HG03139 (cell line): ENCODE data around the gene TTC13.
"Not testable (repeated sequence)": the region's sequence is repeated elsewhere in the genome, so short reads cannot be mapped to it uniquely, and the experiment has no call there.

ENCODE experiments used
- ATAC-seq: cut with Tn5 transposase; IDR thresholded peaks from one replicate; pipeline ENCODE4 v1.9.1; 2021; ENCODE audit not compliant: unreplicated experiment

TTC13 gene

DNA sequence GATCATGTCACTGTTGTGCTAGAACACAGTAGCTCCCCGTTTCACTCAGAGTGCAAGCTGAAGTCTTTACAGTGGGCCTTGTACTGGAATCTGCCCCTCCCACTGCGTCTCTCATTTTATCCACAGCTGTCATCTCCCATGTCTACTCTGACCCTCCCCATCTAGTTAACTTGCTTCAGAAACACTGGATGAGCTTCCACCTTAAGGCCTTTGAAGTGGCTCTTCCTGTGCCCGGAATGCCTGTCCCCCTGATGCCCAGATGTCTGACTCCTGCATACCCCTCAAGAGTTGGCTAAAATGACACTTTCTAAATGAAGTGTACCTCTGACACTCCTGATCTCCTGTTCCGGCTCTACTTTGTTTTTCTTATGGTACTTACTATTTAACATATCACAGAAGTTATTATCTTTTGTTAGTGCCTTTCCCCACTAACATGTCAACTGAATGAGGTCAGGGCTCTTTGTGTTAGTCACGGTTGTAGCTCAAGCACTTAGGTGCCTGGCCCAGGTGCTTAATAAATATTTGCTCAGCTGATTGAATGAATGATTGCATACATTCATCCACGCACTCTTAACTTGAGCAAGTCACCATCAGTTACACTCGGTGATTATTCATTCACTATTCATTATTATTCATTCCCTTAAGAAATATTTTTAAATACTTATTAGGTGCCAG, 13.6 kb upstream of the TTC13 start:
- no peak for ATAC-seq

DNA sequence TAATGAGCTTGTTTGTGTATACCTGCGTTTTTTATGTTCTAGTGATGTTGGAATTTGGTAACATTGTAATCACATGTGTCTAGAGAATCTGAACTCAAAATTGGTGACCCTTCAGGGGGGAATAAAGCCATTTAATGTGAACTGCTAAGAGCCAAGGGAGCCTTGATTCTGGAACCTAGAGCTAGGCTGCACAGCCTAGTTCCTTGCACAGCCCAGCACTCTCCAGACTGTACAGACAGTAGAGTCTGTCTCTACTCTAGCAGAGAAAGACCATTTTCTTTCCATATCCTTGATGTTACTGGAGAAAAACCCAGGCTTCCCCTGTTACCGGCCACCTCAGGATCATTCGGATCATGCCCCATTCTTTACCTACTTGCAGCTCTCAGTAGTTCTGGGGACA, 8.8 kb upstream of the TTC13 start:
- no peak for ATAC-seq

DNA sequence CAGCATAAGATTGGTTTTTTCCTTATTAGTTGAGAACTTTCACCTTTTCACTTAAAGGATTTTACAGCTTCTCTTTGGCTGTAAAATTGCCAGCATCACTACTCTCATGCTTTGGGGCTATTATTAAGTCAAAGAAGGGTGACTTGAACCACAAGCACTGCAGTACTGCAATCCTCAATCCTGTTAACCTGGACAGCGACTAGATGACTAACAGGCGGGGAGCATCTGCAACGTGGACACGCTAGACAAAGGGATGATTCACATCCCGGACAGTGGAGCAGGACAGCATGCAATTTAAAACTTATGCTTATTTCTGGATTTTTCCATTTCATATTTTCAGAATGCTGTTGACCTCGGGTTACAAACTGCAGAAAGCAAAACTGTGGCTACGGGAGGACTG, 8.3 kb upstream of the TTC13 start:
- no peak for ATAC-seq

DNA sequence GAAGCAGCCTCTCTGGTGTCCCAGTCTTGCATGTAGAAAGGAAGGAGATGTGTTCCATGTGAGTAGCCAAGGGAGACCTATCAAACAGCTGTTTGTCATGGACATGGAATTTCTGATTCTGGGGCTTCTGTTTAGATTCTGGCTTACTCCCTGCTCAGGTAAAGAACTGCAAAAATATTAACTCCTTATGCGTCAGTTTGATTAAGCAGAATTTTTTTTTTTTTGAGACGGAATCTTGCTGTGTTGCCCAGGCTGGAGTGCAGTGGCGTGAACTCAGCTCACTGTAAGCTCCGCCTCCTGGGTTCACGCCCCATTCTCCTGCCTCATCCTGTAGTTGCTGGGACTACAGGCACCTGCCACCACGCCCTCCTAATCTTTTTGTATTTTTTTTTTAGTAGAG, 7.0 kb upstream of the TTC13 start:
- ATAC-seq = no peak

DNA sequence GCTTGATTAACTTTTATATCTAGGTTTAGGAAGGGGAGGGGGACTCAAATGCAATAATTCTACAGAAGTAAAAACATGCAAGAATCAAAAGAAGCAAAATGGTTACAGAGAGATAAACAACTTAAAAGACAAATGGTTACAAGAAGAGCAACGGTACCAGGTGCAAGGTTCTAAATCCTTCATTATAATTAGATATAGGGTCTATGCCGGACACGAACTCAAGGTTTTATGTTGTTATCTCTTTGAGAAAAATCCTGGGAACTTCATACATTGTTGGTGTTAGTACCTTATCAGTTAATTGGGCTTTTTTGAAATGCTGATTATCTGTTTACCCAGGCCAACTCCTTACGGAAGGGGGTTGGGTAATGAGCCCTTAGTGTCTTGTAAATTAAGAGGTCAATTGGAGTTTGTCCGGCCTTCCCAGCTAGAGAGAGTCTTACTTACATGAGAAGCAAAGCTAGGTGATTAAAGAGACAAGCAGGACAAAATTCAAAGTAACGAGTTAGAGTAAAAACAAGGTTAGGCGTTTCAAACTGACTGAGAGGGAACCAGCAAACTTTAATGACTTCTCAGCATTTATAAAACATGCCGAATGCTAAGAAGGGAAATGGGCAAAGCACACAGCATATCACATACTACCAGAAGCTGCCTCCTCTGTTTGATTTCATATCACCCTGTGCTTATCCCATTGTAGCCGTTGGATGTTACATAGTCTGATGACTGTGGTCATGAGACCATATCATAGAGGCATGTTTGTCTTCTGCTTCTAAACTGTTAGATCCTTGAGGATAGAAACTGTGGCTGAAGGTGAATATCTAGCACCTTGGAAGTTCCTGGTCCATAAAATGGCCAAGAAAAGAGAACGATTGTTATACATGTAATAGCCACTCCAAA, 6.2 kb upstream of the TTC13 start:
- ATAC-seq = not testable (repeated sequence)

DNA sequence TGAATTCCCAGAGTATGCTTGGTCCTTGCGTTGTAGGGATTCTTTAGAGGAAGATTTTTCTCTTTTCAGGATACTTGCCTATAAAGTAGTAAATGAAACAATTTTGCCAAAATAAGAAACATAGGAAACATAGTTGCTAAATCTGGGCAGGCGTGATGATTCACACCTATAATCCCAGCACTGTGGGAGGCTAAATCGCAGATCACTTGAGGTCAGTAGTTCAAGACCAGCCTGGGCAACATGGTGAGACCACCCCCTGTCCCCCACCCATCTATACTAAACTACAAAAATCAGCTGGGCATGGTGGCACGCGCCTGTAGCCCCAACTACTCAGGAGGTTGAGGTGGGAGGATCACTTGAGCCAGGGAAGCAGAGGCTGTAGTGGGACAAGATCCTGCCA, 5.2 kb upstream of the TTC13 start:
- no peak for ATAC-seq

DNA sequence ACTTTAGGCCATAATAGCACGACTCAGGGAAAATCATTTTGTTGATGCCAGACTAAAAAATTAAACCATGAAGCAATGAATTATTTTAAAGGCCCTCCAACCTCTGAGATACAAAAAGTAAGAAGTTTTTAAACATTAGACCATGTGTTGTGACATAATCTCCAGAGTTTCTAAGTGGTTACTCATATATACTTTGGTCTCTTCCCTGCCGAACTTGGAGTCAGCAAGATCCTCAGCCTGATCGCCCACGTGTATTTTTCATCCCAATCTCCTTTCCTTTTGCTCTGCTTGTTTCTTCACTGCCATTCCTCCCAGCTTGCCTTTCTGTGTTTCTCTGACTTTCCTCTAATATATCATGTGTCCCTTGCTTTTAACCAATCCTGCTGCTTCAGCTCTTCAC, 4.0 kb upstream of the TTC13 start:
- ATAC-seq = no peak

DNA sequence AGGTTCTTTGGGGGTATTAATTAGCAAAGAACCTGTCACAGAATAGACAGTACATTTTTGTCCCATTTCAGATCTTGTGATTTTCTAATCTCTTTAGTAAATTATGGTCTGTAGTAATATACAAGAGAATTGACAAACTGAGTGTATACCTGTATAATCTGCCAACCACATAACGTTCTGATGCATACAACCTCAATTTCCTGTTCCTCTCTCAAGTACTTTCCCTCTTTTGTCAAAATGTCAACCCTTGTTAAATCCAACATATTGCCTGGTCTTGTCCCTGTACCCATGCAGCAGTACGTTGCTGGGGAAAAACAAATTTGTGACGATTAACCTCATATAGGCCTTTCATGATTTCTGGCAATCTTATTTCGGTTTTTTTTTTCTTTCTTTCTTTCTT, 1.3 kb upstream of the TTC13 start:
- no peak for ATAC-seq

DNA sequence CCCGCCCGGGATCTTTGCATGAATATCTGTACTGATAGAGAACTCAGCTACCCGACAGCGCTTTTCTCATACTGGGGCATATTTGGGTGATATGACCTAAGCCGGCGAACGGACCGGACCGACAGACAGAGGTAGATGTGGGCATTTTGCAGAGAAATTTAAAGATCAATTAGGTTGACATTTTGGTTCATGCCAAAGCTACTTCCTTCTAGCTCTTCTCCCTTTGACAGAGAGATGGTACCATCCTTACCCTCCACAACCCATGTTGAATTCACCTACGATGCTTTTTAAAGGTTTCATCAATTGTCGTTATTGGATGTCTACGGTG, 692 bp upstream of the TTC13 start:
- no peak for ATAC-seq

DNA sequence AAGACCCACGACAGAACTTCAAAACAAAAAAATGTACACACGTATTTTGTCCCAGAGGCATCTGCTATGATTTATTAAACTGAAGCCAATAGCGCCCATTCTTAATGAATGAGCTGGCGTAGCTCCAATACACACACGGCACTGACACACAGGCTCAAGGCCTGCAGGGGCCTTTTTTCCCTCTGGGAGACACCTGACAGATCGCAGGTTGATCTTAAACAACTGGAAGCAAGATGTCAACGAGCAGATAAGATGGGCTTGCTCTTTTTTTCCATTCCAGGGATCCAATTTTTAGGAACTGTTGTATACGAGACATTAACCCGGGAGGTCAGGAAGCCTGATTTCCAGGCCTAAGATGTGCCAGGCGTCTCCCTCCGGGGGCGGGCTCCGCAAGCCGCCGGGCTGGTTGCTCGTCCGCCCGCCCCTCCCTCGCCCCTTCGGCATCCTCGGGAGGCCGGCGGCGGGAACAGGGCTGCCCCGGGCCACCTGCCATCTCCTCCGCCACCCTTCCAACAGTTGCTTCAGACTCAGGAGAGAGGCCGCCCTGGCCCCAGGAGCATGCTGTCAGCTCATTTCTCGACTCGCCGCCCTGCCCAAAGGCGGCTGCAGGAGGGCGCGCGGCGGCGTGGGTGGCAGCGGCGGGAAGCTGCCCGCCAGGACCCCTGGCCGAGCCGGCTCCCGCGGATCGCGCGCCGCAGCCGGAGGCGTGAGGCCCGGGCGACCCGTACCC, 735 bp downstream of the TTC13 start:
- ATAC-seq = peak; percentile 10

DNA sequence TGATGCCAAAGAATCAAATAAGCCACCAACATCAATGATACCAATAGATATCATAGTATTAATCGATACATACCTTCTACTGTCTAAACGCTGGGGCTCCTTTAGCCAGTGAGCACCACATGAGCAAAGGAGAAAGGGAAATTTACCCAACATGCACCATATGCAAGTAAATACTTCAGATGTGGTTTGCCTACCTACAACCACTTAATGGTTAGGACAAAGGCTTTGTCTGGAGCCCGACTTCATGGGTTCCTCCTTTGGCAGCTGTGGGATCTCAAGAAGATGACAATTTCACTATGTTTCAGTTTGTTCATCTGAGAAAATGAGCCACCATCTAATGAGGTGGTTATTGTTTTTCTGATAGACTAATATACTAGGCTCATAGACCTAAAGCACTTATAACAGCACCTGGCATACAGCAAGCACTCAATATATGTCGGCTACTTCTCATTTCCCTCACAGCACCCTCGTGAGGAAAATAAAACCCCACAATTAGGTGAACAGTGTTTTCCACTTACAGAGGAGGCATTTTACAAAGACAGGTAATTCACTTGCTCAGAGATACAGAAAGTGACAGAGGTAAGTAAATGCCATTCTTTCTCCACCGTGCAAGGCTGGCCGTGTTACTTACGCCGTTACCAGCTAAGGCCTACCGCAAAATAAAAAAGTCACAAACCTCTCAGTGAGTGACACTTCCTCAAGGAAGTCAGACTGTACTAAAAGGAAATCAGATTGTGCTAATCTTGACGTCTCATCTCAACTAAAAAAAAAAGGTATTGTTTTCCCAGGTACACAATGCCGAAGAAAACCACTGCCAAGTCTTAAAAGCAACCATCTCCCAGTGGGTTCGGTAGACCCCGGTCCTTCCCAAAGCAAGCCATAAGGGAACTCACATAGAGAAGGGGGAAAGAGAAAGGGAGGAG, 1.6 kb downstream of the TTC13 start:
- ATAC-seq = no peak

DNA sequence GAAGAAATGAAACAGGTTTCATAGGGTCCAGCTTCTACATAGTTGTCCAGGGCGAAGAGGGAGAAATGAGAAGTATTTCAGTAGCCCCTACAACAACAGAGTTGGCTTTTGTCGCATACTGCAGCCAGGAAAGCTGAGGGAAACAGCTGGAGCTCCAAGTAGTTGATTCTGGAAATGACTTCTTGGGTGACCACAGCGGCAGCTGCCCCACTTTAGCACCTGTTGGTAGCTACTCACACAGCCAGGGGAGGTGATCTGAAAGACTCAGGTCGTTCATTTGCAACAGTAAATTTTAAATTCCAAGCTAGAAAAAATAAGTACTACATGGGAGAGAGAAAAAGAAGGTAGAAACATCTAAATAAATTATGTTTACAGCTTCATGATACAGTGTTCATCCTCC, 2.3 kb downstream of the TTC13 start:
- ATAC-seq = no peak

DNA sequence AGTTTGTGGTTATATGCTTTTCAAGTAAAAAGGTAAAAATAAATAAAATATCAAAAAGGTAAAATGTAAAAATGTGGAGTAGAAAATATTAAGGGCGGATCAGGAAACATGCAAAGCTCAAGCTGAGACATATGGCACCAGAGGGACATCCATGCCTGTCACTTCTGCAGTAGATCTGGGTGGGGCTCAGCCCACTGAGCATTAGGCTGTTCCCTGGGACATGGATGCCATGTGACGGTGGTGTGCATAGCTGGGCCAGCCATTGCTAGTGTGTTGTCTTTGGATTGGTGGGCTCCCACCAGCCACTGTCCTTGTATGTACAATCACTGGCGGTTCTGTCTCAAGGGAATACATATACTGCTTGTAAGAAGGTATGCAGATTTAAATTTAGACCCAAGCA, 3.0 kb downstream of the TTC13 start:
- no peak for ATAC-seq

DNA sequence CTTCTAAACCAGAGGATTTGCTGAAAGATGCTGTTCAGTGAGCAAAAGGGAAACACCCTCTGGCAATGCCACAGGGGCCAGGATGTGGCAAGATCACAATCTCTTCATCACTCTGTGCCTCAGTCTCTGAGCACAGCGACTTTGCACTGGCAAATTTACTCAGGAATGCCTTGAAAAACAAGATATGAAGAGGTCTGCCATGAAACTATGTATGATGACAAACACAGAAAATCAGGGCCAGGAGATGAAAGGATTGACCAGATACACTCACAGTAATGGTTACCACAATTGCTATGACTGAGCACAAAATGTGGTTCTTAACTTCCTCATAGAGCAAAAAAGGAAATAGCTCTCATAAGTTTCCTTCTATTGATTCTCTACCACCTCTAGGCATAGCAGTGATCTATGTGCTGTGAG, 5.8 kb downstream of the TTC13 start:
- peak; percentile 79 for ATAC-seq

DNA sequence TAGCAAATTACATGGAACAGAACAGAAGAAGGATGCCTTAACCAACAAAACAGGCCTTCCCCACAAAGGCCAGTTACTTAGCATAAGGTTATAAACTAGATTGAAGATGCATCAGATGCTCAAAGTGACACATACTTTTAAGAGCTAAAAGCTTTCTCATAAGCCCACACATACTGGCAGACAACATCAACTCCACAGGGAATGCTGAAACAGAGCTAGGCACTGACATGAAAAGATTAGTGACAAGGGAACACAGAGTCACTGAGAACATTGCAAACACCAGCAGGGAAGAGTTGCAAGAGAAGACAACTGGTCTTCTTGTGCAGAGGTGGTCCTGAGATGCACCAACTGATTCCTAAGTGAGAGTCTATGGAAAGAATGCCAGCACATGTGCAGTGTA, 6.9 kb downstream of the TTC13 start:
- ATAC-seq = no peak

DNA sequence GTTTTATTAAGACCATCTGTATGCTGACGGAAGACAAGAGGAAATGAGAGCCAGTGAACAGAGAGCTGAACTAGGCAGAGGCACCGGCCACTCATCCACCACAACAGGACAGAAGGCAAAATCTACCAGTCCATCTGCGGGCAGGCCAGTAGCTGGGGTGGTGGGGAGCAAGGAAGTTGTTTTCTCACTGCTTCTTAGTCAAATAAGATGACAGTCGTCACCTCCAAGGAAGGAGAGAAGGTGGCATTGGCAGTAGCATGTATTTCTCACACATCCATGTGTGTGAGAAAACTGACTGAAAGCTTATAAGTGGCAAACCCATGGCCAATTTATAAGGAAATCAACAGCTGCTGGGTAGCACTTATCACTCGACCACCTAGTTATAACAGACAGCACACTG, 8.2 kb downstream of the TTC13 start:
- no peak for ATAC-seq

DNA sequence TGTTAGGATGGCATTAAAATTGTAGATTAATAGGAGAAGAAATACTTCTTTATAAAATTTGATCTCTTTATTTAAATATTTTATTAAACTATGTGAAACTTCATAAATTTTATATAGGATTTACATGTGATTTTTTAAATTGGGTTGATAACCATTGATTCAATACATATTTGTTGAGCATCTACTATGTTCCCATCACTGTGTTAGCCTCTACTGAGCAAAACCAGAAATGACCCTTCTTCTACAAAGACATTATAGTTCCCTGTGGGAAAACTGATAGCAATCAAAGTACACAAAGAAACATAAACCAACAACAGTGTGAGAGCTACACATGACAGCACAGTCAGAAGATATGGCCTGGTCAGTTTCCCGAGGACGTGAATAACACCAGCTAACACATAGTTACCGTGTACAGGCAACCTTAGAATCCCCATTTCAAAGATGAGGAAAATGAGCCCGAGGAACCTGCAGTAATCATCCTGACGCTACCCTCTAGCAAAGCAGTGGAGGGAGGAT, 12.2 kb downstream of the TTC13 start:
- no peak for ATAC-seq

DNA sequence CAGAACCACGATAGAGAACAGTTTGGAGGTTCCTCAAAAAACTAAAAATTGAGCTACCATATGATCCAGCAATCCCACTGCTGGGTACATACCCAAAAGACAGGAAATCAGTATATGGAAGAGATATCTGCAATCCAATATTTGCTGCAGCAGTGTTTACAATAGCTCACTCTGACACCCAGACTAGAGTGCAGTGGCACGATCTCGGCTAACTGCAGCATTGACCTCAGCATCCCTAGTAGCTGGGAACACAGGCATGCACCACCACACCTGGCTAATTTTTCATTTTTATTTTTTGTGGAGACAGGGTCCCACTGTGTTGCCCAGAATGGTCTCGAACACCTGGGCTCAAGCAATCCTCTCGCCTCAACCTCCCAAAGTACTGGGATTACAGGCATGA, 13.1 kb downstream of the TTC13 start:
- ATAC-seq = no peak

DNA sequence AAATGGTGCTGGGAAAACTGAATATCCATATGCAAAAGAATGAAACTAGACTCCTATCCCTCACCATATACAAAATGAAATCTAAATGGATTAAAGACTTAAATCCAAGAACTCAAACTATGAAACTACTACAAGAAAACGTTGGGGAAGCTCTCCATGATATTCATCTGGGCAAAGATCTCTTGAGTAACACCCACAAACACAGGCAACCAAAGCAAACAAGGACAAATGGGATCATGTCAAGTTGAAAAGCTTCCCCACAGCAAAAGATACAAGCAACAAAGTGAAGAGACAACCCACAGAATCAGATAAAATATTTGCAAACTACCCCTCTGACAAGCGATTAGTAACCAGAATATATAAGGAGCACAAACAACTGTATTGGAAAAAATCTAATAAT, 13.8 kb downstream of the TTC13 start:
- ATAC-seq = no peak

DNA sequence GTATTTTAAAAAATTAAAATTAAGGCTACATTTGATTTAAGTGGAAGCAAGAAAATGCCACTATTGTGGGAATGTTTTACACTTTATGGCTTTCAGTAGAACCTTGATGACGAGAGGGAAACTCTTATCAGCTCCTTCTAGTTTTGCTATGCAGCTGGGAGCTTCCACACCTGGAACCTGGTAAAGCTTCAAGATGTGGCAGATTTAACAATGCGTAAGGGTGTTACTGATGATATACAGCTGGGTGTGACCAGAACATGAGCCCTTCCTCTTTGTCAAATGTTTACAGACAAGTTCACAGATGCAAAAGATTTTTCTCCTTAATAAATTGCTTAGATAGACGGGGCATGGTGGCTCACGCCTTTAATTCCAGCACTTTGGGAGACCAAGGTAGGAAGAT, 20.3 kb downstream of the TTC13 start:
- no peak for ATAC-seq

DNA sequence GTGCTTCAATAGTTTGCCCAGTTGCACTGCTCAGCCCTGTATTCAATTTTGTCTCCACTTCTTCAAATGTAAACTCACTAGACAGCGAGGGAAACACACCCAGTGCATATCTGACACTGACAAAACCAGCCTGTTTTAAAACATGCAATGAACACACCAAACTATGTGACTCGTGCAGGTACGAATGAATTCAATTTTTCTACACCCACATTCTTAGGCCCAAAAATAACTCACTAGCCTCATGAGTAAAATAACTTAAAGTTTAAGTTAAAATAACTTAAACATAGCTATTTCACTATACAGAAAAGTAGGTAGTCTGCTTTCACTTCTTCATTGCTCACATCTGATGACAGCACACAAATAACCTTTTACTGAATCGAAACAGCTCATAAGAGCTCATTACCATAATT, 21.1 kb downstream of the TTC13 start:
- ATAC-seq = peak; percentile 78
